ENCODE results near the gene FOXL1.
A peak's percentile ranks its signal among the peaks of the same experiment; 100 is the strongest.
"Not testable (repeated sequence)": the region's sequence is repeated elsewhere in the genome, so short reads cannot be mapped to it uniquely, and the experiment has no call there.

Gene FOXL1

DNA sequence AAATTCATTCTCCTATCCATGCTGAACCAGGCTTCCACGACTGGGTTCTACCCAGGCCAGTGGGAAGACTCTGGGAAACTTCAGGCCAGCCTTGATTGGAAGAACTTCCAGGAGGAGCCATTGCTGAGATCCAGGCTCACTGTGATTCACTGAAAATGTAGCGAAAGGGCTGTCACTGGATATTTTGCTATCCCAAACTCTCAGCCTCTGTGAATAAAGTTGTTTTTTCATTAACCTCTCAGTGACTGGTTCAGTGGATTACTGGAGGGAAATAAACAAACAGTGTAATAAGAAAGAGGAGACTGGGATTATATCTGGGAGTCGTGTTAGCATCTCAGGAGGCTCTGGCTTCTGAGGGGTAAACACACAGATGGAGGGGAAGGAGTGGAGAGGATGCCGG, 3.1 kb downstream of the FOXL1 start:
- no peak for DNase-seq

DNA sequence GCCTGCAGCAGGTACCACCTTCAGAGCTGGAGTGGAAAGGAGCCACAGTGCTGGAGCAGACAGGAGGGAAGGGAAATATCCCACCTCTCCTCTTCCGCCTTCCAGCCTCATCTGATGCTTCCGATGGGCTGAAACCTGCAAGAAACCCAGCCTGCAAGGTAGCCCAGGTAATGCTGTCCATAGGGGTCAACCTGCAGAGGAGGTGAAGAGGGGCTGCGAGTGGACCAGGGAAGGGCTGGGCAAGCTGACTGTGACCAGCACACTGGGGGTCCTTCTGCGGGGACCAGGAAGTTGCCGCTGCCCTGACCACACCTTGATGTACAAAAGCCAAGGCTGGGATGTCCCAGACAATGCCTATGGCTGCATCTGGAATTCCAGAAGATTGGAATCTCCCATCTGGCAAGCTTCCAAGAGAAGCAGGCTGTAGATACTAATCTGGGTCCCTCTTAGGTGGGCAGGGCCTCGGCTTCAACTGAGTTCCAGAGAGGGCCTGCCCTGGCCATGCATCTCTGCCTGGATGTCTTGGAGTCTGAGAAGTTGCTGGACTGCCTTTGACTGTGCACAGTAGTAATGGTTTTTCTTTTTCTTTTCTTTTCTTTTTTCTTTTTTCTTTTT, 5.8 kb downstream of the FOXL1 start:
- DNase-seq: no peak

DNA sequence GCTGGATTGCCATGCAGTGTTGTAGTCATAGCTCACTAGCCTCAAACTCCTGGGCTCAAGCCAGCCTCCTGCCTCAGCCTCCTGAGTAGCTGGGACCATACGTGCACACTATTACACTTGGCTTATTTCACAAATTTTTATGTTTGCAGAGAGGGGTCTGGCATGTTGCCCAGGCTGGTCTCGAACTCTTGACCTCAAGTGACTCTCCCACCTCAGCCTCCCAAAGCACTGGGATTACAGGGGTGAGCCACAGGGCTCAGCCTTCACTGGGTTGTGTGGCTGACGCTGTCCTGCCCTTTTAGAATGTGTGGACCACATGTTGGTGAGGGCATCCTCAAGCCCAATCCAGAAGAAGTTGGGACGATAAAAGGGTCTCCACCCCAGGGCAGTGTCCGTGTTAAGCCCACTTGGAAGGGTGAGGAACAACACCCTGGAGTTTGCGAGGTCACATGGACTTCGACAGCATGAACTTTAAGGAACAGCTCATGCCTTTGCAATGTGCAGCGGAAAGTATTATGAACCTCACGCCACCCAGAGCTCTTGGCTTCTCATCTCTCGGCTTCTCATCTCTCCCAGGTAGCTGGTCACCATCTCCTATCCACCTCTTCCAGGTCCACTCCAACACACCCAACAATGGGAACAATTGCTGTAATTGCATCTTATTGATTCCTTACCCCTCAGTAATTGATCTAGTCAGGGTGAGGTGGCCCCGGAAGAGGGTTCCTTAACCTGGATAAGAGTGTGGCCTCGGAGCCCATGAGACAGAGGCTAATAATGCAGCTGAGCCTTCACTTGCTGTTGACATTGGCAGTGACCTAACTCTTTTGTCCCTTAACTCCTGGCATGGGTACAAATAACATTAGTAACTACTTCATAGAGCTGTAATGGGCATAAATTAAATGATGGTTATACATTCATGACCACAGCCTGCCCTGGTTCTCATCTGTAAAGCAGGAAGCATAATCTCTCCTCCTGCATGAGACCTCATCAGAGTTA, 6.7 kb downstream of the FOXL1 start:
- no peak for DNase-seq

DNA sequence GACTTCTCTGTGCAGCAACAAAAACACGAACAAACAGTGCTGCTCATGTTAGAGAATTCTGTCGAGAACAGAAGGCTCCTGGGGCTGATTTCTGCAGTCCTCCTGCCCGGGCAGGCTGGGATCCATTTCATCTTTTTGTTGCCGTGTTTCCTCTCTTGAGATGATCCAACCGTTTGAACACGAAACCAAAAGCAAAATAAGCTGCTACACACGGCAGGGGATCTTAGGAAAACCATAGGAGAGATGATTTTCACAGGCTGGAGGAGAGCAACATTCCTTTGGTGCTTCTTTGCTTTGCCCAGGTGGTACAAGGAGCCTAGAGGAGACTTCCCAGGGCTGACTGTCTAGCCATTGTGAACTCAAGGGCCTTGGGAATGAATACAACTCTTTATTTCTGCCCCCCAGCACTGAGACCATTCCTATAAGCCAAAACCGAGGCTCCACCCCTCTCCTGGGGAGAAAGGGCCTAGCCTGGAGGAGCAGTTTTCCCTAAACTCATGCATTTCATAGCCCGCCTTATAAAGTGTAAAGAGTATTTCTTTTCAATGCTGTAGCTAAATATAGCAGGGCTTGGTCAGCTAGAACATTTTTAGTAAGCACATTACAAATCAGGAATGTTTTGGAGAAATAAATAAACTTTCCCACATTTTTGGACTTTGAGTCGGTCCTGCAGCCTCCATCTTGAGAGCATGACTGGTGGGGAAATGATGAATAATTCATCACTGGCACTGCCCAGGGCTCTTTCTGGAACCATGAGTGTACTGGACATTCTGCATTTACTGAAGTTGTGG, 7.7 kb downstream of the FOXL1 start:
- DNase-seq: no peak

DNA sequence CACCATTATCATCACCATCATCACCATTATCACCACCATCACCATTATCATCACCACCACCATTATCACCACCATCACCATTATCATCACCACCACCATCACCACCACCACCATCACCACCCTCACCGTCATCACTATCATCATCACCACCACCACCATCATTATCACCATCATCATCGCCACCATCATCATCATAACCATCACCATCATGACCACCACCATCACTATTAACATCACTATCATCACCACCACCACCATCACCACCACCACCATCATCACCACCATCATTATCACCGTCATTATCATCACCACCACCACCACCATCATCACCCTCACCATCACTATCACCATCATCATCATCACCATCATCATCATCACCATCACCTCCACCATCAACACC, 9.1 kb downstream of the FOXL1 start:
- DNase-seq: no peak

DNA sequence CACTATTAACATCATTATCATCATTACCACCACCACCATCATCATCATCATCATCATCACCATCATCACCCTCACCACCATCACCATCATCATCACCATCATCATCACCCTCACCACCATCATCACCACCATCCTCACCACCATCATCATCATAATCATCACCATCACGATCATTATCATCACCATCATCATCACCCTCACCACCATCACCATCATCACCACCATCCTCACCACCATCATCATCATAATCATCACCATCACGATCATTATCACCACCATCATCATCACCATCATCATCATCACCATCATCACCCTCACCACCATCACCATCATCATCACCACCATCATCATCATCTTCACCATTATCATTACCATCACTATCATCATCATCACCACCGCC, 9.6 kb downstream of the FOXL1 start:
- not testable (repeated sequence) for DNase-seq

DNA sequence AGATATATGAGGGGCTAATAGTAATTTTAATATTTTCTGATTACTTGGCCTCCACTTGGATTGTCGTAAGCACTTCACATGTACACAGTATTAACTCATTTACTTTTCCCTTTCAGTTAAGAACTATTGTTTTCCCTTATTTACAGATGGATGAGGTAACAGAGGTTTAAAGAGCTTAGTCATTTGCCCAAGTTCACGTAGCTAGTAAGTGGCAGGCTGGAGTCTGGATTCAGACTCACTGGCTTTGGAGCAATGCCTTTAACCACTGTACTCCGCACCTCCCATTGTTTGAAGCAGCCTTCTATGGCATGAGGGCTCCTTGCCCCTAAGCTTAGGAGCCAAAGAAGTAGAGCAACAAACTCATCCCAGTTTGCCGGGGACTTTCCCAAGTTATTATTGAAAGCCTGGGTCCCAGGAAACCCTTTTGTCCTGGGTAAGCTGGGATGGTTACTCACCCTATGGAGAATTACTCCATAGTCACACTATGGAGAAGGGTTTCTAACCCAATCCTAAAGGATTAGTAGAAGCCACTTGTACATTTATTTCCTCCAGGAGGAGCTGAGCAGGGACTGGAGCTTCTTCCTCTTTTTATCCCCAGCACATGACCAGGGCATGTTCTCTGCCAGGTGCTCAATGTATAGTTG, 12.3 kb downstream of the FOXL1 start:
- no peak for DNase-seq

DNA sequence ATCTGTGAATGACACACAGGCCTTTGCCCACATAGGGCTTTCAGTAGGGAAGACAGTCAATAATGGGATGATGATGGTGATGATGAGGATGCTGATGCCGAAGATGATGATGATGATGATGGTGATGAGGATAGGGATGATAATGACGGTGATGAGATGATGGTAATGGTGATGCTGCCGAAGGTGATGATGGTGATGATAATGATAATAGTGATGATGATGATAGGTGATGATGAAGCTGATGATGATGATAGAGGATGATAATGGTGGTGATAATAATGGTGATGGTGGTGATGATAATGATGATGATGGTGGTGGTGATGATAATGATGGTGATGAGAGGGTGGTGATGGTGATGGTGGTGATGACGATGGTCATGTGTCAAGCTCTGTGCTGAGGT, 12.9 kb downstream of the FOXL1 start:
- DNase-seq: no peak

DNA sequence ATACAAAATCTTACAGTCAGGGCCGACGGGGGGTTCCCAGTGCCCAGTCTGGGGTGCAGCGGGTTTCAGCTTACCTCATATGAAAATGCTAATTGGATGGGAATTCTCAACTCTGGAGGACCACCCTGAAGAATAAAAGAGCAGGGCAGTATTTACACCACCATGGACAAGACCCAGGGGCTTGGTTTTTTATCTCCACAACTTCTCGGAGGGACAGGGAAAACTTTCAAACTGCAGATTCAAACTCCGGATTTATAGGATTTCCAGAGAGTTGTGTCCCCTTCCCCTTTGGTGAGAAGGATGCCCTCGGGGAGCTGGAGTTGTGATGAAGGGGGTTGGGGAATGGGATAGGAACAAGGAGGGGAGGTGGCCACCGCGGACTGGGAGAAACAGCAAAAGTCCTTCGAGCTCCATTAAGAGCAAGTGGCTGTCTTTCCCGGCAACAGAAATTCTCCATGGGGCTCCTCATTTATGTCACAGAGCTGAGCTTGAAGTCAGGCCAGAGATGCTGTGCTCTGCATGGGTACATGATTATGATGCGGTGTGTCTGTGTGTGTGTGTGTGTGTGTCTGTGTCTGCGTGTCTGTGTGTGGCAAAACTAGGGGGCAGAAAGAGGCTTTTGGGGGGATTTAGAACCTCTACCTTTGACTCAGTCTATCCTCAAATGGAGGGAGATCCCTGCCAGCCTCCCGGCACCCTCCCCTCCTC, 15.7 kb downstream of the FOXL1 start:
- DNase-seq: no peak

DNA sequence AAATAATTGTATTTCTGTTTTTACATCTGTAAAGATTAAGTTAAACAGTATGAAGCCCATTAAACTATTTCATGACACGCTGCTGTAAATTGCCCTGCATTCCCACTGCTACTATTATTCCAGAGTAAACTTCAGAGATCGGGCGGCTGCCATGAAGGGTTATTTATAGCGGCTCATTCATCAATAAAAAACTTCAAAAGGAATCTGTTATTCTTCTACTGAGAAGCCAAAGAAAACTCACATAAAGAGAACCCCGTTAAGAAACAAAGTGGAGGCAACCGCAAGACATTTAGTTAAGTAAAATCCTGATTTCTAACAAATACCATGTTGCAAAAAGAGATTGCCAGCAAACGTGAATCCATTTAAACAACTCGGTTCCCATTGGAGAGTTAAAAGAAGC, 16.4 kb downstream of the FOXL1 start:
- no peak for DNase-seq

DNA sequence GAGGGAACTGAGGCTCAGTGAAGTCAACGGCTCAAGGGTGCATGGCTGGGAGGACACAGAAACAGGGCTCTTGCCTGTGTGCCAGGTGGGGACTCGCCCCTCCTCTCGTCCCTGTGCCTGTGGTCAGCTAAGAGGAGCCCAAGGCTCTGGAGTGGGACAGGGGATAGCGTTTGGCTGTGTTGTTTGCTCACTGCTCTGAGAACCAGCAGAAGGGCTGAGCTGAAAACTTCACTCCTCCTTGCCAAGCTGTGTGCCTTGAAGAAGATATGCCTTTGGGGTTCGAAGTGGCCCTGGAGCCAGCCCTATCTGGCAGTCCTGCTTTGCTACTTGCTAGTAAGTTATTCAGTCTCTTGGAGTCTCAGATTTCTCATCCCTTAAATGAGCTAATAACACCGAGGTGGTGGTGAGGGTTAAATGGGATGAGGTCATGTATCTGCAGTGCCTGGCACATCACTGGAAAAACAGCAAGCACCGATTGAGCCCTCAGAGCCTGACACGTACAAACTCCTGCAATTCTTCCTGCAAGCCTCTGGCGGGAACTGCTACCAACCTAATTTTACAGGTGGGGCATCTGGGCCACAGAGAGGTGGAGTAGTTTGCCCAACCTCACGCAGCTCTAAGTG, 17.7 kb downstream of the FOXL1 start:
- no peak for DNase-seq

DNA sequence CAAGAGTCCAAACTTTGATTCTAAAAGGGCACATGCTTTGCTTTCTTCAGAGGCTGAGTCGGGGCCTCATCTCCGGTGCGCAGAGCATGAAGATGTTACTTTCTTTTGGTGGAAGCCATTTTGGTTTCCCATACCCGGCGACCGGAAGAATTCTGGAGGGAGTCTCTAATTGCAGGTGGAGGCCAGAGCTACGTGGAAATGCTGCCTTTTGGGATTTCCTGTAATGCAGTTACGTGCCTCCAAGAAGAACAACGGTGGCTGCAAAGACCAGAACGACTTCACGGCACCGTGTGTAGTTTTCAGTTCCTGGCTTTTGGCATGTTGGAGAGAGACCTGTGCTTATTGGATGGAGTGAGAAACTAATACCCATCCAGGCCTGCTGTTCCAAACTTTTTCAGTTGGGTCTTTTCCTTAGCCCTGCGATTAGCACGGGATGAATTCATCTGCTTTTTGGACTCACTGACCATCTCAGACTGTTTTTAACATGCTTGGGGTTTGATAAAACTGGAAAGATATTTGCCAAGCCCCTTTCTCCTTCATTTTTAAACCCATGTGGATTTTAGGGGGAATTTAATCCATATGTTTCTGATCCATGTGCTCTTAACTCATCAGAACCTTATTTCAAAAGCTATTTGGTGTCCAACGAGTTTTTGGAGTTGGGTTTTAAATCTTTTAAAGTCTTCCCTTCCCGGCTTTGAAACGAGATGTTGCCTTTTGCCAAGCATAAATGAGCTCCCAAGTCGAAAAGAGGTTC, 19.0 kb downstream of the FOXL1 start:
- DNase-seq: no peak

DNA sequence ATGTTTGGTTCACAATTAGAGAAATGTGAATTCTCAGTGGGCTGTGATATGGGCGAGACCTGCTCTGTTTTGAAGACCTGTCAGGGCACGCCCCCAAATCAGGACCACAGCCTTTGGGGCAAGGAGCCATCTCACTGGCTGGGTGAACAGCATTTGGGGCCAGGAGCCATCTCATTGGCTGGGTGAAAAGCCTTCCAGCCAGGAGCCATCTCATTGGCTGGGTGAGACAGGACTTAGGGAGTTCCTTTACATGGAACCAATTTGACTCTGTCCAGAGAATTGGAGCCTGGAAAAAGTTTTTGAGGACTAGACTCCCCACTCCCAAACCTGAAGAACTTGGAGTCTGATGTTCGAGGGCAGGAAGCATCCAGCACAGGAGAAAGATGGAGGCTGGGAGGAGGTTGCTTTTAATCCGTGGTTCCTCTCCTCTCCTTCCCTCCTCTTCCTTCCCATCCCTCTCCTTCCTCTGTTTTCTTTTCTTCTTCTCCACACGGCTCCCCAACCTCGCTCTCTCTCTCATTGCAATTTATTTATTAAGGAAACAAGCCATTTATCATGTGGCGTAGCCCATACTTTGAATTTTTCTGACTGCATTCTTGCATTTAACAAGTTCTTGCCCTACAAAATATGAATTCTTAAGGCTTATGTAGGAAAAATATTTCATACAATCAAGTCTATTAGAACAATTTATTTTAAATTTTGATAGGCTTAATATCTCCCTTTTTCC, 19.7 kb downstream of the FOXL1 start:
- DNase-seq: no peak

DNA sequence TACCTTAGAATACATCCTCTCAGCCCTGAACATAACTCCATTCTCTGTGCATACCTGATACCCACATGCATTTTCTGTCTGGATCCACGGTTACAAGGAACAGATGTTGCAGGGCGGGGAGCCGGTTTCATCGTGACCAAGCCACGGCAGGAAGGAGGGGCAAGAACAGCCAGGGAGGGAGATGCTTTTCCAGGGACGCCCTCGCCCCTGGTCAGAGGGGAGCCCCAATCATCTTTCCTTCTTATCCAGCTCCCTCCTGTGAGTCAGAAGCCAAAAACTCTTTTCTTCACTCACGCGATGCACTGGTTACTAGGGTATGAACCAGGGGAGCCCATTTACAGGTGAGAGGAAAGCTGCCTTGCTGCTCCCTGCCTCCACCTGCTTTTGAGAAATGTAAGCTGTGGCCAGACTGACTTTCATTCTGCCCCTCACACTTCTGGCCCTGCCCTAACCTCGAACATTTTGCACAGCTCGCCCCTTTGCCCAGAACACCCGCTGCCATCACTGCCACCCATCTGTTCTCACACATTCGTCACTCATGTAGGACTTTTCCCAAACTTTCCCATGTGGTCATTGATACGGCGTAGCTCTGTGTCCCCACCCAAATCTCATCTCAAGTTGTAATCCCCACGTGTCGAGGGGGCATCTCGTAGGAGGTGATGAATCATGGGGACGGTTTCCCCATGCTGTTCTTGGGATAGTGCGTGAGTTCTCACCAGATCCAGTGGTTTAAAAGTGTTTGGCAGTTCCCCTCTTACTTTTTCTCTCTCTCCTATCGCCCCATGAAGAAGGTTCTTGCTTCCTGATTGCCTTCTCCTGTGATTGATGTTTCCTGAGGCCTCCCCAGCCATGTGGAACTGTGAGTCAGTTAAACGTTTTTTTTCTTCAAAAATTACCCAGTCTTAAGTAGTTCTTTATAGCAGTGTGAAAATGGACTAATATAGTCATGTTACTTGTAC, 20.5 kb downstream of the FOXL1 start:
- DNase-seq: no peak

DNA sequence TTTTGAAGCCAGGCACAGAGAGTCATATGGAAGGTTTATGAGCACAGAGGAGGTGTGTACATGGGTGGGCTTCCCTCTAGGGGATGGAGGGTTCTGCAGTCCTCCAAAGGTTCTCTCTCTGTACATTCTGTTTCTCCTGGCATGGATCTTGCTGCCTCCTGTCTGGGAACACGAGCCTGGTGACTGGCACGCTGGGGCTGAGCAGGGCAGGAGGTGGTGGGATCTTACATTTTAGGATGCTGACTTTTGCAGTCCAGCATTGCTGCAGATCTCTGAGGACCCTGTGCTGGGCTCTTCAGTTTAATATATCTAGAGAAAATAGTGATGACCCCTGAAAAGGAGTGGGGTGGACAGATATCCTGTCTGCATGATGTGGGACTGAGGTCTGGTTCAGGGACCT, 23.0 kb downstream of the FOXL1 start:
- no peak for DNase-seq

DNA sequence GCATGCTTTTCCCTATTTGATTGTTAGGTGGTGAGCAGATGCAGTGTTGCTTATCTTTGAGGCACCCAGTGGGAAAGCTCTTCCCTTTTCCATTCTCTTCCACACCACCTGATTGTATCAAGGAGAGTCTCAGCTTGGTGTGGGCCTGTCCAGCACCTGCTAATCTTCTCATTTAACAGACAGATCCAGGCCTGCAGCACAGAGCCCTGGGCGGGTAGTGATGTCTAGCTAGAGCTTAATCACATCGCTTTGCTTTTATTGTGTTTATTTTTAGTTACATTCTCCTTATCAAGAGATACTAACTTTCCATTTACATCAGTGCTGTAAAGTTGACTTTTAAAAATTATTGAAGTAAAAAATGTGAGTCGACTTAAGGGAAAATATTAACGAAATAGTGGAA, 24.2 kb downstream of the FOXL1 start:
- DNase-seq: no peak

DNA sequence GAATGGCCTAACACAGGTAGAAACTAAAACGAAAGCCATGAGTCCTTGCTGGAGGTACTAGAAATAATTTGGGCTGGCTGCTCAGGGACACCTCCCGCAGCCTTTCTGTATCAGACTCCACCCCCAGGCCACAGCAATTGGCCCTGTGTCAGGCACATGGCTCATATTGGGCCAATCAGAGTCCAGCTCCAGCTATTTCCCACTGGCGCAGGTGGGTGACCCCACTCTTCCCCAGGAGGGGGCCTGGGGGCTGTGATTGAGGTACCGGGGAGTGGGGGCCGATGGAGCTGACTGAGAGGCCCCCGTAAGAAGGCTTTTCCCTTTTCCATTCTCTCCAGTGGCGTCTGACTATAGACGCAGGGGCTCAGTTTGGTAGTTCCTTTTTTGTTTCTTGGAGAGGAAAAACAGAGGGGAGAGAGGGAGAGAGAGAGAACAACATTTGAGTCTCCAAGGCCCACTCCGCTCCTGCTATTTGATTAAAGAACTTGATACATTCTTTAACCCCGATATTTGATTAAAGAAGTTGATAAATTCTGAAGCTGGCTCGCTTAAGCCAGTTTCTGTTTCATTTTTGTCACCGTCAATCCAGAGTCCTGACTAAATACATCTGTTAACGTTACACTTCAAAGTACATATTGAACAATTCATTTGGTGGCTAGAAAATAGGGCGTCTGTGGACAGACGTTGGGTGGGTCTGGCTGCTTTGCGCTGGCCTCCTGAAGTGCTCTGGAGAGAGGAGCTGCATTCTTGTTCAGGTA, 26.3 kb downstream of the FOXL1 start:
- peak; percentile 17 to 51 for DNase-seq

DNA sequence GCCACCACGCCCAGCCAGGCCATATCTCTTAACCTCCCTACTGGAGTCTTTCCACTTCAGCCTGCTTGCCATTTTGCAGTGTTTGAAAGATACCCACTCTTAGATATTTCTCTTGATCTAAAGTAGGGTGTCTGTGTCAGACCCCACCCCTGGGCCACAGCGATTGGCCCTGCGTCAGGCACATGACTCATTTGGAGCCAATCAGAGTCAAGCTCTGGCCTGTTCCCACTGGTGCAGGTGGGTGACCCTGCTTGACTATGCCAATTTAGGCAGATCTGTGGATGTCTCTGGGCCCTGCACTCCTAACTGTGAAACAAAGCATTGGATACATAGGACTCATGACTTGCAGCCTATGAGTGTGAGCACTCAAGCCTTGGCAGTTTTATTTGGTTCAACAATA, 27.6 kb downstream of the FOXL1 start:
- DNase-seq: no peak
